ENCODE measurements around the gene C1QTNF12. TPM values are rescaled to one million over a fixed set of nuclear protein-coding genes. Genes with fewer than 3 reads are reported as not detected.

The C1QTNF12 gene
- total and polyA plus RNA-seq, 2 of the 8 experiments (the other 6 are each of a cell fraction or from before 2014, with no cell fraction given) = 2.1 to 3.7 TPM

DNA sequence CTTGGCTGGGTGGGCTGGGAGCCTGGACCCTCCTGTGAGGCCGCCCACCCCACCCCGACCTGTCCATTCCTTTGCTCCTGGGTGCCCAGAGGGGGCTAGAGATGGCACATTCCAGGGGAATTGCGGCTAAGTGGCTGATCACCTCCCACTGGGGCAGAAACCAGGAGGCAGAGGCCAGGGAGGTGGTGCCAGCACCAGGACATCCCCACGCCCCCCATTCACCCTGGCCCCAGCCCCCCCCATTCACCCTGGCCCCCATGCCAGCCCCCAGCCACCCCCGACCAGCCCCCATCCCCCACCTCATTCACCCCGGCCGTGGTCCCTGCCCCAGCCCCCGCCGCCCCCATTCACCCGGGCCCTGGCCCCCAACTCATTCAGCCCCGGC lies 6.2 kb downstream of the C1QTNF12 start (continued):
- TF ChIP-seq ASH2L (IDR thresholded peaks at IDR 0.05; ENCODE audit: low read length) (no peak), SP1 (IDR thresholded peaks at IDR 0.05; ENCODE audit: low read depth, low read length) (no peak), TCF12 (IDR thresholded peaks at IDR 0.05; ENCODE audit: low read depth, low read length) (no peak), CTCF (IDR thresholded peaks at IDR 0.05; ENCODE audit: control extremely low read depth in 1 of 3, insufficient read depth in 1 of 3, low read depth in 1 of 3, low read length in 3 of 3) (no peak), KDM4A (IDR thresholded peaks at IDR 0.05; ENCODE audit: low read depth, low read length, severe bottlenecking) (no peak)
